AG08396 (cell line): ENCODE data around the gene STX12.

ENCODE experiments used
- DNase-seq: peaks from one replicate; pipeline ENCODE4 v3.0.0; 2012; ENCODE audit warnings: low spot score, mixed read lengths

STX12 gene

GRCh38 chr1:27772932-27773825 lies at the start of gene STX12:
Gene STX12, plus strand, starts transcription at chr1:27773219. Its CDS starts 89 bp downstream, at chr1:27773308.
- DNase-seq = peak; percentile 99

- DNase-seq = no peak
These were observed 48.1 kb upstream of the STX12 start for GRCh38 chr1:27724961-27725373.

GRCh38 chr1:27725374-27726172 lies 47.4 kb upstream of the STX12 start, which contains the start of gene FAM76A:
Gene FAM76A, plus strand, starts transcription at chr1:27725961. Its CDS starts 120 bp downstream, at chr1:27726081.
- peak; percentile 100 for DNase-seq

GRCh38 chr1:27726173-27727044 lies 46.6 kb upstream of the STX12 start:
- peak; percentile 74 for DNase-seq

- peak; percentile 31 for DNase-seq
These were observed 45.9 kb upstream of the STX12 start for GRCh38 chr1:27727126-27727525.

- DNase-seq = no peak
These were observed 36.8 kb upstream of the STX12 start for GRCh38 chr1:27736252-27736651.

- DNase-seq = no peak
These were observed 31.9 kb upstream of the STX12 start for GRCh38 chr1:27741121-27741520.

GRCh38 chr1:27744556-27744955 lies 28.5 kb upstream of the STX12 start:
- DNase-seq = no peak

- DNase-seq = no peak
These were observed 27.6 kb upstream of the STX12 start for GRCh38 chr1:27745466-27745865.

- peak; percentile 20 for DNase-seq
These were observed 20.7 kb upstream of the STX12 start for GRCh38 chr1:27752360-27752759.

GRCh38 chr1:27755286-27755685 lies 17.7 kb upstream of the STX12 start:
- DNase-seq = no peak

GRCh38 chr1:27755865-27756264 lies 17.2 kb upstream of the STX12 start:
- DNase-seq = no peak

GRCh38 chr1:27759236-27759635 lies 13.8 kb upstream of the STX12 start:
- no peak for DNase-seq

- DNase-seq = no peak
These were observed 12.6 kb upstream of the STX12 start for GRCh38 chr1:27760426-27760825.

GRCh38 chr1:27762033-27762432 lies 11.0 kb upstream of the STX12 start:
- no peak for DNase-seq

GRCh38 chr1:27763358-27763757 lies 9.7 kb upstream of the STX12 start:
- no peak for DNase-seq

GRCh38 chr1:27770293-27770830 lies 2.7 kb upstream of the STX12 start:
- no peak for DNase-seq

GRCh38 chr1:27772036-27772931 lies 735 bp upstream of the STX12 start:
- no peak for DNase-seq

- DNase-seq = no peak
These were observed 917 bp downstream of the STX12 start for GRCh38 chr1:27773826-27774445.

GRCh38 chr1:27774654-27775053 lies 1.6 kb downstream of the STX12 start:
- DNase-seq = no peak
